ENCODE measurements around the gene YPEL2. TPM values are rescaled to one million over a fixed set of nuclear protein-coding genes. Genes with fewer than 3 reads are reported as not detected.

Gene YPEL2
- total RNA-seq, 1 experiment from 2014 or later: 4.7 TPM

DNA sequence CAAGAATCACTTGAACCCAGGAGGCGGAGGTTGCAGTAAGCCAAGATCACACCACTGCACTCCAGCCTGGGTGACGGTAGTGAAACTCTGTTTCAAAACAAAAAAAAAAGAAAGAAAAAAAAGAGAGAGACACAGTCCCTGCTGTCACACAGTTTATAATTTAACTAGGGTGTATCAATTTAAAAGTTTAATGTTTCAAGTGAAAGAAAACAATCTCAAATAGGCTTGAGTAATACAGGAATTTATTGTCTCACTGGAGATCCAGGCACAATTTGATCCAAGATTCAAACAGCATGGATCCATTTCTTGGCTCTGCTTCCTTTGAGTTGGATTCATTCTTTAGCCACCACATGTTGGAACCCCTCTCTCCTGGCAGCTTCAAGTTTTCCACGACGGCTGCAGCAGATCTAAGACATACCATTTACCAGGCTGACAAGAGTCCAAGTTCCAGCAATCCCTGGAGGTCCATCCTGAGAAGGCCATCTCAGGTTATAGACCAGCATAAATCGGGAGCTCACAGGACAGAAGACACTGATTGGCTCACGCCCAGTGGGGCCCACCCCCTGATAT, 97.5 kb downstream of the YPEL2 start:
- Histone ChIP-seq H3K36me3 (ENCODE audit: control insufficient read depth in 1 of 2, insufficient read depth in 2 of 2, low read length in 2 of 2) (no peaks in the 10 kb centered on the region), H3K4me2 (ENCODE audit: low read length) (no peak overlapping the region), H3K27ac (ENCODE audit: low read depth, low read length) (no peak overlapping the region), H3K4me1 (ENCODE audit: control insufficient read depth in 1 of 2, insufficient read depth in 2 of 2, low read length in 2 of 2) (peaks cover 0 to 8% of the 10 kb centered on the region in 2 experiments; a peak in 1 of 4 replicates), H3K4me3 (replicated peaks in 1 of 2; ENCODE audit: low read depth in 1 of 2, low read length in 2 of 2) (no peak overlapping the region), H3K79me2 (ENCODE audit: insufficient read depth, low read length) (no peaks in the 10 kb centered on the region), H2AFZ (ENCODE audit: low read depth, low read length, poor library complexity, severe bottlenecking) (no peak overlapping the region), H3K9me2 (ENCODE audit: insufficient read depth) (no peaks in the 10 kb centered on the region), H4K20me1 (ENCODE audit: insufficient read depth) (no peaks in the 10 kb centered on the region), H3K9ac (ENCODE audit: low read length) (no peak overlapping the region), H3K9me3 (ENCODE audit: control insufficient read depth in 1 of 2, insufficient read depth in 1 of 2, low read depth in 1 of 2, low read length in 2 of 2) (no peaks in the 10 kb centered on the region), H3K27me3 (ENCODE audit: insufficient read depth, low read length) (peaks cover 7% of the 10 kb centered on the region; the same call in 1 of the 2 replicates)
- TF ChIP-seq ZNF274 (IDR thresholded peaks at IDR 0.05; ENCODE audit: low read depth, low read length): no peak
- no peak for TF ChIP-seq SP1 (IDR thresholded peaks at IDR 0.05; ENCODE audit: low read depth)
- TF ChIP-seq ZFX (IDR thresholded peaks at IDR 0.05): 0 out of 2 replicates have a peak, but pooled peaks have one; percentile 19
- intact Hi-C loops (cut with micrococcal nuclease): no loop called here
- POLR2A ChIA-PET: no interaction called here
- no TSS peak for BruUV-seq (replicated peaks)
- ATAC-seq (no peak), DNase-seq (ENCODE audit: low read depth, low spot score) (no peak)
- CTCF ChIA-PET: no interaction called here
- RAD21 ChIA-PET (ENCODE audit: low non-redundant PET in 1 of 2, low total read pairs in 2 of 2, uncharacterized antibody in 2 of 2, unreplicated experiment in 2 of 2): no interaction called here

DNA sequence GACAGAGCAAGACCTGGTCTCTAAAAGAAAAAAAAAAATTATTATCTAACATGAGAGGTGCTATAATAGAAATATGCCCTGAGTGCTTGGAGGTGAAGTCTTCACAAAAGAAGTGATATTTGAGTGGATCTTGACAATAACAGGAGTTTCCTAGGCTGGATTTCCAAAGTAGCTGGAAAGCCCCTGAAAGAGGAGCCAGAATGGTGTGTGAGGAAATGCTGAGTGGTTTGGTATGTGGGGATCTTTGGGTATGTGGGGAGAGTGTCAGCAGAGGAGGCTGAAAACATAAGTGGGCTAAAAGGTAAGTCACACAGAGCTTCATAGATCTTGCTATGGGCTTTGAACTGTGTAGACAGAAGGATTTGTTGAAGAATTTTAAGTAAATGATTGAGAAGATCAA, 100.1 kb downstream of the YPEL2 start:
- peaks cover 13% of the 10 kb centered on the region for H3K27me3 ChIP-seq (ENCODE audit: insufficient read depth, low read length)
- H4K20me1 ChIP-seq (ENCODE audit: insufficient read depth): no peaks in the 10 kb centered on the region
- ATAC-seq (no peak), DNase-seq (ENCODE audit: low read depth, low spot score) (no peak)
- H3K4me1 ChIP-seq (ENCODE audit: control insufficient read depth in 1 of 2, insufficient read depth in 2 of 2, low read length in 2 of 2): peaks cover 5 to 17% of the 10 kb centered on the region in 2 experiments; a peak in 3 of 4 replicates
- no TSS peak for BruUV-seq (replicated peaks)
- no peak overlapping the region for H3K4me3 ChIP-seq (replicated peaks in 1 of 2; ENCODE audit: low read depth in 1 of 2, low read length in 2 of 2)
- no peak overlapping the region for H3K9ac ChIP-seq (ENCODE audit: low read length)
- H3K36me3 ChIP-seq (ENCODE audit: control insufficient read depth in 1 of 2, insufficient read depth in 2 of 2, low read length in 2 of 2): no peaks in the 10 kb centered on the region
- POLR2A ChIA-PET: no interaction called here
- no peaks in the 10 kb centered on the region for H3K9me3 ChIP-seq (ENCODE audit: control insufficient read depth in 1 of 2, insufficient read depth in 1 of 2, low read depth in 1 of 2, low read length in 2 of 2)
- no peak for TF ChIP-seq RAD21 (IDR thresholded peaks at IDR 0.05; ENCODE audit: low read depth)
- no peak for TF ChIP-seq ZFX (IDR thresholded peaks at IDR 0.05)
- TF ChIP-seq SIN3A (IDR thresholded peaks at IDR 0.05; ENCODE audit: low read depth): no peak
- TF ChIP-seq SRF (IDR thresholded peaks at IDR 0.05; ENCODE audit: low read depth): no peak
- TF ChIP-seq, protein P1, sequence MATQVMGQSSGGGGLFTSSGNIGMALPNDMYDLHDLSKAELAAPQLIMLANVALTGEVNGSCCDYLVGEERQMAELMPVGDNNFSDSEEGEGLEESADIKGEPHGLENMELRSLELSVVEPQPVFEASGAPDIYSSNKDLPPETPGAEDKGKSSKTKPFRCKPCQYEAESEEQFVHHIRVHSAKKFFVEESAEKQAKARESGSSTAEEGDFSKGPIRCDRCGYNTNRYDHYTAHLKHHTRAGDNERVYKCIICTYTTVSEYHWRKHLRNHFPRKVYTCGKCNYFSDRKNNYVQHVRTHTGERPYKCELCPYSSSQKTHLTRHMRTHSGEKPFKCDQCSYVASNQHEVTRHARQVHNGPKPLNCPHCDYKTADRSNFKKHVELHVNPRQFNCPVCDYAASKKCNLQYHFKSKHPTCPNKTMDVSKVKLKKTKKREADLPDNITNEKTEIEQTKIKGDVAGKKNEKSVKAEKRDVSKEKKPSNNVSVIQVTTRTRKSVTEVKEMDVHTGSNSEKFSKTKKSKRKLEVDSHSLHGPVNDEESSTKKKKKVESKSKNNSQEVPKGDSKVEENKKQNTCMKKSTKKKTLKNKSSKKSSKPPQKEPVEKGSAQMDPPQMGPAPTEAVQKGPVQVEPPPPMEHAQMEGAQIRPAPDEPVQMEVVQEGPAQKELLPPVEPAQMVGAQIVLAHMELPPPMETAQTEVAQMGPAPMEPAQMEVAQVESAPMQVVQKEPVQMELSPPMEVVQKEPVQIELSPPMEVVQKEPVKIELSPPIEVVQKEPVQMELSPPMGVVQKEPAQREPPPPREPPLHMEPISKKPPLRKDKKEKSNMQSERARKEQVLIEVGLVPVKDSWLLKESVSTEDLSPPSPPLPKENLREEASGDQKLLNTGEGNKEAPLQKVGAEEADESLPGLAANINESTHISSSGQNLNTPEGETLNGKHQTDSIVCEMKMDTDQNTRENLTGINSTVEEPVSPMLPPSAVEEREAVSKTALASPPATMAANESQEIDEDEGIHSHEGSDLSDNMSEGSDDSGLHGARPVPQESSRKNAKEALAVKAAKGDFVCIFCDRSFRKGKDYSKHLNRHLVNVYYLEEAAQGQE (IDR thresholded peaks at IDR 0.05; ENCODE audit: low read depth): no peak
- TF ChIP-seq, protein P2, sequence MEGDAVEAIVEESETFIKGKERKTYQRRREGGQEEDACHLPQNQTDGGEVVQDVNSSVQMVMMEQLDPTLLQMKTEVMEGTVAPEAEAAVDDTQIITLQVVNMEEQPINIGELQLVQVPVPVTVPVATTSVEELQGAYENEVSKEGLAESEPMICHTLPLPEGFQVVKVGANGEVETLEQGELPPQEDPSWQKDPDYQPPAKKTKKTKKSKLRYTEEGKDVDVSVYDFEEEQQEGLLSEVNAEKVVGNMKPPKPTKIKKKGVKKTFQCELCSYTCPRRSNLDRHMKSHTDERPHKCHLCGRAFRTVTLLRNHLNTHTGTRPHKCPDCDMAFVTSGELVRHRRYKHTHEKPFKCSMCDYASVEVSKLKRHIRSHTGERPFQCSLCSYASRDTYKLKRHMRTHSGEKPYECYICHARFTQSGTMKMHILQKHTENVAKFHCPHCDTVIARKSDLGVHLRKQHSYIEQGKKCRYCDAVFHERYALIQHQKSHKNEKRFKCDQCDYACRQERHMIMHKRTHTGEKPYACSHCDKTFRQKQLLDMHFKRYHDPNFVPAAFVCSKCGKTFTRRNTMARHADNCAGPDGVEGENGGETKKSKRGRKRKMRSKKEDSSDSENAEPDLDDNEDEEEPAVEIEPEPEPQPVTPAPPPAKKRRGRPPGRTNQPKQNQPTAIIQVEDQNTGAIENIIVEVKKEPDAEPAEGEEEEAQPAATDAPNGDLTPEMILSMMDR (IDR thresholded peaks at IDR 0.05 in 2 of 3, conservative IDR thresholded peaks at IDR 0.05 in 1 of 3; ENCODE audit: borderline replicate concordance in 1 of 3, insufficient read depth in 1 of 3, low read depth in 2 of 3, low read length in 2 of 3): no peak
- no peak for TF ChIP-seq EGR1 (IDR thresholded peaks at IDR 0.05; ENCODE audit: low read depth)
- no peak for TF ChIP-seq POLR2A (IDR thresholded peaks at IDR 0.05; ENCODE audit: borderline replicate concordance, extremely low read depth, insufficient read depth, insufficient read length)
- no peaks in the 10 kb centered on the region for H3K9me2 ChIP-seq (ENCODE audit: insufficient read depth)
- CTCF ChIA-PET: interaction anchor here (1.6 kb wide), 1 partner anchor 13 kb away, joined by 4 read pairs; no protein-coding TSS in a partner anchor
- RAD21 ChIA-PET (ENCODE audit: low non-redundant PET in 1 of 2, low total read pairs in 2 of 2, uncharacterized antibody in 2 of 2, unreplicated experiment in 2 of 2): no interaction called here
- no peak overlapping the region for H3K4me2 ChIP-seq (ENCODE audit: low read length)
- H3K79me2 ChIP-seq (ENCODE audit: insufficient read depth, low read length): no peaks in the 10 kb centered on the region
- intact Hi-C loops (cut with micrococcal nuclease): no loop called here
- H3K27ac ChIP-seq (ENCODE audit: low read depth, low read length): no peak overlapping the region
- no peak overlapping the region for H2AFZ ChIP-seq (ENCODE audit: low read depth, low read length, poor library complexity, severe bottlenecking)

Data from HCT116 (cell line).